A673 (cell line): ENCODE measurements around the gene NR1H4.

Source experiments
- CTCF ChIP-seq: fragments of 300-800, 200-600 bp; sonication (generic); conservative IDR thresholded peaks from 2 replicates; pipeline ENCODE4 v1.5.1; 2017; ENCODE audit warnings: low read depth, mild to moderate bottlenecking, antibody characterized with exemption, low read length, moderate library complexity, mixed read lengths
- EZH2 ChIP-seq: fragments of 200-600 bp; sonication (generic); IDR thresholded peaks from 2 replicates; pipeline ENCODE4 v1.6.1; 2017; ENCODE audit warnings: borderline replicate concordance, low read depth, mild to moderate bottlenecking, mixed read lengths, antibody characterized with exemption, low read length; ENCODE audit not compliant: poor library complexity, severe bottlenecking

- TF ChIP-seq CTCF (peak; percentile 76), EZH2 (no peak)
Observed at GRCh38 chr12:100554608-100555077, 81.0 kb downstream of the NR1H4 start.
